H9 (cell line): Measurements from ENCODE around the gene OR10J1. TPM values are rescaled to one million over a fixed set of nuclear protein-coding genes. Genes with fewer than 3 reads are reported as not detected.

Experiments
- DNase-seq: peaks from one replicate; pipeline ENCODE4 v3.0.0-alpha.2; 2017
- H2AFZ ChIP-seq: one replicate; pipeline ENCODE4 v1.6.1; 2013; ENCODE audit warnings: mild to moderate bottlenecking, low read length, control low read depth, moderate library complexity
- H2AK5ac ChIP-seq: 2 replicates; pipeline ENCODE4 v1.6.1; 2013; ENCODE audit warnings: low read length, control low read depth, mixed read lengths; ENCODE audit not compliant: insufficient read length
- H2BK120ac ChIP-seq: one replicate; pipeline ENCODE4 v1.6.1; 2013; ENCODE audit warnings: low read depth, mild to moderate bottlenecking, low read length, control low read depth, inconsistent platforms; ENCODE audit not compliant: poor library complexity, severe bottlenecking
- H2BK12ac ChIP-seq: 2 replicates; pipeline ENCODE4 v1.6.1; 2013; ENCODE audit warnings: low read length, control low read depth, mixed read lengths, low read depth; ENCODE audit not compliant: insufficient read length
- H2BK15ac ChIP-seq: 2 replicates; pipeline ENCODE4 v1.6.1; 2013; ENCODE audit warnings: low read depth, low read length, control low read depth
- H2BK20ac ChIP-seq: one replicate; pipeline ENCODE4 v1.6.1; 2013; ENCODE audit warnings: low read depth, mild to moderate bottlenecking, low read length, control low read depth, inconsistent platforms; ENCODE audit not compliant: poor library complexity, severe bottlenecking
- H2BK5ac ChIP-seq: 2 replicates; pipeline ENCODE4 v1.6.1; 2013; ENCODE audit warnings: low read length, control low read depth, mixed read lengths; ENCODE audit not compliant: insufficient read length
- H3K14ac ChIP-seq: 2 replicates; pipeline ENCODE4 v1.6.1; 2013; ENCODE audit warnings: low read length, control low read depth; ENCODE audit not compliant: insufficient read depth
- H3K18ac ChIP-seq: 2 replicates; pipeline ENCODE4 v1.6.1; 2013; ENCODE audit warnings: low read depth, mild to moderate bottlenecking, mixed read lengths, low read length, control low read depth; ENCODE audit not compliant: insufficient read length
- H3K23ac ChIP-seq: 2 replicates; pipeline ENCODE4 v1.6.1; 2013; ENCODE audit warnings: low read length, control low read depth, mixed read lengths, low read depth; ENCODE audit not compliant: insufficient read length
- H3K23me2 ChIP-seq: 2 replicates; pipeline ENCODE4 v1.6.1; 2013; ENCODE audit warnings: low read depth, mild to moderate bottlenecking, mixed read lengths, low read length, control low read depth; ENCODE audit not compliant: insufficient read length, poor library complexity, severe bottlenecking
- H3K27ac ChIP-seq: 2 replicates; pipeline ENCODE4 v1.5.1; 2013; ENCODE audit warnings: low read length, control low read depth, mixed read lengths, low read depth; ENCODE audit not compliant: insufficient read length
- H3K27me3 ChIP-seq: 2 replicates; pipeline ENCODE4 v1.6.1; 2013; ENCODE audit warnings: low read length, control low read depth, inconsistent platforms; ENCODE audit not compliant: insufficient read depth
- H3K4ac ChIP-seq: 2 replicates; pipeline ENCODE4 v1.6.1; 2013; ENCODE audit warnings: low read depth, mild to moderate bottlenecking, control low read depth, inconsistent platforms, low read length, moderate library complexity
- H3K4me1 ChIP-seq: 2 replicates; pipeline ENCODE4 v1.6.1; 2013; ENCODE audit warnings: low read length, control low read depth, inconsistent platforms; ENCODE audit not compliant: insufficient read depth
- H3K4me2 ChIP-seq: 2 replicates; pipeline ENCODE4 v1.6.1; 2013; ENCODE audit warnings: low read length, control low read depth, mixed read lengths; ENCODE audit not compliant: insufficient read length, insufficient read depth
- H3K56ac ChIP-seq: 2 replicates; pipeline ENCODE4 v1.6.1; 2013; ENCODE audit warnings: low read depth, mild to moderate bottlenecking, mixed read lengths, low read length, control low read depth; ENCODE audit not compliant: insufficient read length
- H3K79me1 ChIP-seq: 2 replicates; pipeline ENCODE4 v1.6.1; 2013; ENCODE audit warnings: low read depth, mild to moderate bottlenecking, moderate library complexity, low read length, control low read depth, inconsistent platforms; ENCODE audit not compliant: insufficient read depth, poor library complexity, severe bottlenecking
- H3K79me2 ChIP-seq: 2 replicates; pipeline ENCODE4 v1.6.1; 2013; ENCODE audit warnings: low read length, control low read depth, inconsistent platforms; ENCODE audit not compliant: insufficient read depth
- H3K9ac ChIP-seq: 2 replicates; pipeline ENCODE4 v1.6.1; 2013; ENCODE audit warnings: low read length, control low read depth, mixed read lengths; ENCODE audit not compliant: insufficient read length; ENCODE audit errors: extremely low read depth
- H3K9me3 ChIP-seq: one replicate; pipeline ENCODE4 v1.6.1; 2013; ENCODE audit warnings: low read depth, low read length, inconsistent platforms; ENCODE audit not compliant: control insufficient read depth
- H3T11ph ChIP-seq: one replicate; pipeline ENCODE4 v1.6.1; 2013; ENCODE audit warnings: mild to moderate bottlenecking, low read length, control low read depth, inconsistent platforms
- H4K20me1 ChIP-seq: one replicate; pipeline ENCODE4 v1.6.1; 2013; ENCODE audit not compliant: control insufficient read depth, insufficient read length, insufficient read depth
- H4K5ac ChIP-seq: 2 replicates; pipeline ENCODE4 v1.6.1; 2013; ENCODE audit warnings: low read depth, mild to moderate bottlenecking, mixed read lengths, low read length, control low read depth; ENCODE audit not compliant: insufficient read length
- H4K8ac ChIP-seq: replicated peaks from 2 replicates; pipeline ENCODE4 v1.6.1; 2013; ENCODE audit warnings: low read length, control low read depth, mixed read lengths, low read depth; ENCODE audit not compliant: insufficient read length
- H4K91ac ChIP-seq: 2 replicates; pipeline ENCODE4 v1.6.1; 2013; ENCODE audit warnings: low read depth, mild to moderate bottlenecking, moderate library complexity, mixed read lengths, low read length, control low read depth; ENCODE audit not compliant: insufficient read length
- H3K27ac Mint-ChIP-seq, 3 experiments: 2 replicates in 2 of 3; 3 replicates in 1 of 3; pipeline ENCODE4 v1.8.0; 2020 to 2021; ENCODE audit warnings: mixed read lengths in 3 of 3, mild to moderate bottlenecking in 1 of 3, moderate library complexity in 1 of 3
- H3K27me3 Mint-ChIP-seq: 2 replicates; pipeline ENCODE4 v1.8.0; 2021; ENCODE audit warnings: low read depth, mild to moderate bottlenecking, moderate library complexity, mixed read lengths
- H3K36me3 Mint-ChIP-seq, 3 experiments: 2 replicates in 2 of 3; 3 replicates in 1 of 3; pipeline ENCODE4 v1.8.0; 2020 to 2021; ENCODE audit warnings: low read depth in 3 of 3, mixed read lengths in 3 of 3; ENCODE audit not compliant: insufficient read depth in 1 of 3
- H3K4me1 Mint-ChIP-seq, 2 experiments: 2 replicates each; pipeline ENCODE4 v1.8.0; 2020; ENCODE audit warnings: mixed read lengths in 2 of 2
- H3K4me3 Mint-ChIP-seq, 2 experiments: 2 replicates in 1 of 2; 3 replicates in 1 of 2; pipeline ENCODE4 v1.8.0; 2020 to 2021; ENCODE audit warnings: mild to moderate bottlenecking in 2 of 2, mixed read lengths in 2 of 2, moderate library complexity in 1 of 2
- H3K9me3 Mint-ChIP-seq, 2 experiments: 2 replicates in 1 of 2; 3 replicates in 1 of 2; pipeline ENCODE4 v1.8.0; 2020; ENCODE audit warnings: mild to moderate bottlenecking in 2 of 2, mixed read lengths in 2 of 2, moderate library complexity in 1 of 2
- CTCF ChIP-seq: fragments of 200-600 bp; sonication (generic); conservative IDR thresholded peaks from 3 replicates; pipeline ENCODE4 v1.8.0; 2021; ENCODE audit warnings: antibody characterized with exemption, mild to moderate bottlenecking
- WGBS: extraction: QIAGEN DNeasy Blood & Tissue Kit; methylation state at CpG from one replicate; pipeline ENCODE4 v1.1.7; 2013; ENCODE audit warnings: missing lambda C conversion rate, low lambda C conversion rate, mixed read lengths; ENCODE audit not compliant: insufficient read length; ENCODE audit errors: extremely low coverage; 5-methylcytosine and 5-hydroxymethylcytosine counted together
- total RNA-seq: library from RNA; stranded (reverse); gene quantifications from 2 replicates; pipeline ENCODE4 v1.2.1, GENCODE V29; 2021

OR10J1 gene
- total RNA-seq, 1 experiment from 2014 or later, result not detected

- peaks cover 0 to 24% (median 0%) of the 10 kb centered on the region in 3 experiments; a peak in 2 of 7 replicates for H3K36me3 Mint-ChIP-seq
- H2AK5ac ChIP-seq, result no peak overlapping the region
- no peak overlapping the region for H2BK120ac ChIP-seq
- no peak overlapping the region for H3T11ph ChIP-seq
- no peak overlapping the region for H3K27ac Mint-ChIP-seq
- no peak overlapping the region for H3K23ac ChIP-seq
- no peak overlapping the region for H2BK5ac ChIP-seq
- H2BK20ac ChIP-seq, result no peak overlapping the region
- no peak overlapping the region for H4K8ac ChIP-seq
- no peak overlapping the region for H4K91ac ChIP-seq
- no peaks in the 10 kb centered on the region for H3K4me1 ChIP-seq
- no peaks in the 10 kb centered on the region for H4K20me1 ChIP-seq
- no peak overlapping the region for H4K5ac ChIP-seq
- H3K4me2 ChIP-seq, result no peak overlapping the region
- no peak overlapping the region for H2BK15ac ChIP-seq
- no peaks in the 10 kb centered on the region for H3K9me3 ChIP-seq
- no CpG with 5 or more reads among the region's 1 CpG for WGBS
- no peak overlapping the region for H3K4ac ChIP-seq
- no peak overlapping the region for H3K56ac ChIP-seq
- H3K14ac ChIP-seq, result no peak overlapping the region
- DNase-seq, result no peak
- H3K9ac ChIP-seq, result no peak overlapping the region
- H3K4me1 Mint-ChIP-seq, result peaks cover 0 to 6% of the 10 kb centered on the region in 2 experiments; a peak in 2 of 4 replicates
- H3K9me3 Mint-ChIP-seq, result peaks cover 0 to 31% of the 10 kb centered on the region in 2 experiments; a peak in 3 of 5 replicates
- H3K18ac ChIP-seq, result no peak overlapping the region
- H3K4me3 Mint-ChIP-seq, result no peak overlapping the region
- H3K27ac ChIP-seq, result no peak overlapping the region
- no peaks in the 10 kb centered on the region; the same call in none of the 2 replicates for H3K27me3 Mint-ChIP-seq
- TF ChIP-seq CTCF, result no peak
- H2AFZ ChIP-seq, result no peak overlapping the region
- H3K79me2 ChIP-seq, result no peaks in the 10 kb centered on the region
- no peaks in the 10 kb centered on the region for H3K79me1 ChIP-seq
- H3K23me2 ChIP-seq, result no peaks in the 10 kb centered on the region
- H3K27me3 ChIP-seq, result no peaks in the 10 kb centered on the region
- no peak overlapping the region for H2BK12ac ChIP-seq
Measured at GRCh38 chr1:159474926-159475325, 35.4 kb downstream of the OR10J1 start.
